SW480 (cell line): ENCODE results near the gene PTK7.
"Not testable (repeated sequence)": the region's sequence is repeated elsewhere in the genome, so short reads cannot be mapped to it uniquely, and the experiment has no call there.

ENCODE experiments used
- DNase-seq: peaks from one replicate; pipeline ENCODE4 v3.0.0-alpha.2; 2016; ENCODE audit warnings: low spot score

The PTK7 gene

DNA sequence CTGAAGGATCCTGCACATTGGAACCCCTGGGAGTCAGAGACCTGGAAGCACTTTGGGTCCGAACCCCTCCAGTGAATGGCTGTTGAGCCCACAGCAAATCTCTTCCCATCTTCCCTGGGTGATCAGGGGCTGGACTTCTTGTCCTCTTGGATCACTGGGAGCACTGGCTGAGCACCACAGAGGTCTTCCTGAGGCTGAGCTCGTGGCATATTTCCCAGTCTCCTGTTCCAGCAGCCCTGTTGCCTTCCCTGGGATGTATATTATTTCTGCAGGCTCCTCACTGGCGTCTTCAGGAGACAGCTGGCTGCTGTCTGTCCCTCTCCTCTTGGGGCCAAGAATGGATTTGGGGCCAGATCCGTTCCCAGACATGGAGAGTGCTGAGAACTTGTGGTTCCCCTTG lies 43.4 kb downstream of the PTK7 start:
- DNase-seq: no peak

DNA sequence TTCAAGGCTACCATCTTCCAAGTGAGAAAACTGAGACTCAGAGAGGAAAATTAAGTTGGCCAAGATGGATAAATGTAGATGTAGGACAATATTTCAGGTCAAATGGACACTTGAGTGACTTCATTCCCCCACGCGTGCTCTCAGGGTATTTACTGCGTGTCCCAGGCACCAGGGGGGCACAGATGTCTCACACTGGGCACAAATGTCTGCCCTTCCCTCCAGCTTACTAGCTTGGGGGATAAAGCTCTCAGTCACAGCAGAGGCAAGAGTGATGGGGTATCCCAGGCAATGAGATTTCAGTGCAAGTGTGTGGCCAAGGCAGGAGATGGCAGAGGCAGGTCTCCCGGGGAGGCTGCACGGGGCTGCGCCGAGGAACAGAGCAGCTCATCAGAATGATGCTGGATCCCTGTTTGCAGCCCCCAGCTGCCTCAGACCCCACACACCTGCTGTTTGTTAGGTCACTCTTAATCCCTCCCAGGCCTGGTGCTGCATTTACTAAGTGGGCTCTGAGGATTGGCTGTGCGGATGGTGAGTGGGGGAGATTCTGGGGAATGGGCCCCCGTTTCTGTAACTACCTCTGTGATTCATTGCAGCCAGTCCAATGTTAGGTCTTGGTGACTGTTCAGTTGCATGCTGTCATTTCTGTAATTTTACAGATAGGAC lies 44.1 kb downstream of the PTK7 start:
- no peak for DNase-seq

DNA sequence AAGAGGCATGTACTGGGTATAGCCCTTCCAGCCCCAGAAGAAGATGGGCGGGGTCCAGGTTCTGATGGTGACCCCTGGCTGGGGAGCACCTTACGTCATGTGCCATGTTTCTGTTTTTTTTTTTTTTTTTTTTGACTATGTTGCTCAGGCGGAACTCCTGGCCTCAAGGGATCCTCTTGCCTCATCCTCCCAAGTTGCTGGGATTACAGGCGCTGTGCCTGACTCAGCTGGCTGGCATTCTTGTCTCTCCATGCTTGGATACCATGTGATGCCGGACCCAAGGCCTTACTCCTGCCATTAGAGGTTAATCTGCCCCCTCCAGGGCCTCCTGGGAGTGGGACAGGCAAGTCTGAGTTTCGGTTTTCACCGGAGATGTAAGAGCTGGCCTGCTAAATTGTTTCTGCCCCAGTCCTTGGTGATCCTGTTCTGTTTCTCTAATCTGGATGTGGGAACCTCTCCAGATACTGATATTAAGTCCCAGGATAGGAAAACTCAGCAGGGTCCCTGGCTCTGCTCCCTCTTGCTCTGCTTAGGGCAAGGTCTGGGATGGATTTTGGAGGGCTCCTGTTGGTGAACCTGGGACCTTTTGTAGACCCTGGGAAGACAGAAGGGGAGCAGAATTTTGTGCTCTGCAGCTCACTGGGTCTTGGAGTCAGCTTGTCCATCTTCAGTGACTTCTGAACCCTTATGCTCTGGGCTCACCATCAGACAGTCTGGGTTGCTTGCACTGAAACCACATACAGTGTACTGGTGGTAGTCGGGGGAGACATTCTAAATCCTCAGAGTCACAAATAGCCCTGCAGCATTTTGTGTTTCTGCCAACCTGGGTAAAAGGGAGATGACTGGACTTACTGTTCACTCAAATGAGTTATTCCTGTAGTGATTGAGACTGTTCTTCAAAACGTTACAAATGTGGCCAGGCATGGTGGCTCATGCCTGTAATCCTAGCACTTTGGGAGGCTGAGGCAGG lies 45.1 kb downstream of the PTK7 start:
- DNase-seq: no peak

DNA sequence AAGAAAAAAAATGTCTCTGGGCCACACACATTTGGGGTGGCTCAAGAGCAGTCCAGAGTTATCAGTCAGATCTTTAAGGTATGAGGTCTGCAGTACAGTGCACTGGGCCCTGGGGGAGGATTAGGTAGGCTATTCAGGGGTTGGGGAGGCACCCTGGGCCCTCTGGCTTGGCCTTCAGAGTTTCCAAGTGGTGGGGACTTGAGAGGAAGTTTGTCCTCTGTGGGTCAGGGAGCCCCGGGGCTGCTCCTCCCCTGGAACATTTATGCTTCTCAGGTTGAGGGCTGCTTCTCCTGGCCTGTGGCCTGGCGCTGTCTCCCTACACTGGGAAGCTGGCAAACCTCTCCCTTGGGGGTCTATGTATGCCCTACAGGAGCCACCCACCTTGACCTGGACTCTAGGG lies 46.0 kb downstream of the PTK7 start:
- DNase-seq: no peak

DNA sequence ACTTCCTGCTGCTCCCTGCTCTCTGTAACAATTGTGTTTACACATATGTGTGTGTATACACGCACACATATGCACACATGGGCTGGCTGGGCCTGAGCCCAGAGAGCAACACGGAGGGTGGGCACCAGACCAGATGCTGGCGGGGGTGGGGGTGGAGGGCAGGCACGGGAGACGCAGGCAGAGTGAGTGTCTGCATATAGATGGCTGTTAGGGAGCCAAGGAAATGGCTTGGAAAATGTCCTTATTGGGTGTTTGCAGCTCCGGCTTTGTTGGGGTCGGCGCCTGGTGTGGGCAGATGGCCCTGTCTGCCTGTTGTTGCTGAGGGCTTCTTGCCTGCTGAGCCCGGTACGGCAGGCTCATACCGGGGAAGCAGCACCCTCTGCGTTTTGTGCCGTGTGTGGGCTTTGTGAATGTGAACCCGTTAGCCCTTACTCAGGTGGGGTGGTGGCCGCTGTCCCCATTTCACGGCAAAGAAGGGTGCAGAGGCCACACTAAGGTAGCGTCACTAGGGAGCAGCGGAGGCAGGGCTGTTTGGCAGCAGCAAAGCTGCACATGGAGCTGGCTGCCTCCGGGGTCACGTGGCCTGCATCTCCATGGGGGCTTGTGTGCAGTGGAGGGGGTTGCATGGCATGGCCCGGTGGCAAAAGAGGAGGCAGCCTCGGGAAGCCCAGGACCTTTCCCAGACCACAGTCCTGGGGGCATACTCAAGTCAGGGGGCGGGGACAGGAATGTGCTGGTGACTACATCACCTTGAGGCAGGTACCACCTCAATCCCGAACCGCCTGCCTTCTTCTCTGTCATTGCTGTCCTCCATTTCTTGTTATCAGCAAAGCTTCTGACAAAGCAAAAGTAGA lies 47.6 kb downstream of the PTK7 start:
- no peak for DNase-seq

DNA sequence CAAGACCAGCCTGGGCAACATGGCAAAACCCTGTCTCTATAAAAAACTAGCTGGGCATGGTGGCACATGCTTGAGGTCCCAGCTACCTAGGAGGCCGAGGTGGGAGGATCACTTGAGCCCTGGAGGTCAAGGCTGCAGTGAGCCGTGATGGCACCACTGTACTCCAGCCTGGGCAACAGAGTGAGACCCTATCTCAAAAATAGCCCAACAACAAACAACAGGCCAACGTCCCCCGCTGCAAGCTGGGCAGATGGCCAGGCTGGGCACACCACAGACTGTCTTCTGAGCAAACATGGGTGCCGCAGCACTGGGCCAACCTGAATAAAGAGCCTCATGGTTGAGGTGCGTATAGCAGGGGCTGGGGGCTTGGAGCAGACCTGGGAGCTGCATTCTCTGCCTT lies 48.4 kb downstream of the PTK7 start:
- DNase-seq: no peak

DNA sequence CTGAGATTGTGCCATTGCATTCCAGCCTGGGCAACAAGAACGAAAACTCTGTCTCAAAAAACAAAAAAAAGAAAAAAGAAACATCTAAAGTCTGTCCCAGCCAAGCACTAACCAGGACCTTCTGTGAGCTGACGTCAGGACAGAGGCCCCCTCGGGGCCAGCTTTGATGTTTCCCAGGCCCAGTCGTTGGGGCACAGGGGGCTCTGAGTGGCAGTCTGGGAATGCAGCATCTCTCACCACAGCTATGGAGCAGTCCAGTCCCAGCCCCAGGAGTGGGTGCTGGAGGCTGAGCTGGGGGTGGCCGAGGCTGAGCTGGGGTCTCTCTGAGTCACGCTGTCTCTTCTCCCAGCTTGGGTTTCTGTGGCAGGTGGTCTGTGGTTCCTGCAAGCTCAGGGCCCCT lies 49.0 kb downstream of the PTK7 start:
- no peak for DNase-seq

DNA sequence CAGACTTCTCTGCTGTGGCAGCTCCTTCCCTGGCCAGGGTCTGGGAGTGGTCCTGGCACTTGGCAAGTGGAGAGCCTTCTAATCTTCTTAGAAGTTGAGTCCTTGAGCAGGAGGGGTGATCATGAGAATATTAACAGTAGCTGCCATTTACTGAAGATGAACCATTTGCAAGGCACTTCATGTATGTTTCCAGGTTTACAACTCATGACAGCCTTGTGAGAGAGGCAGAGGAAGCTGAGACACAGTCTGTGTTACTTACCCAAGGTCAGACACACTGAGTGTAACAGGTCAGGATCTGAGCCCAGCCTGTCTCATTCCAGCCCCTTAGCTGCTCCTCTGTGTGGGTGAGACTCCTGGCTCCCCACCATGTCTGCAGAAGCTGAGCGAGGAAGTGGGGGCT lies 49.4 kb downstream of the PTK7 start:
- no peak for DNase-seq

DNA sequence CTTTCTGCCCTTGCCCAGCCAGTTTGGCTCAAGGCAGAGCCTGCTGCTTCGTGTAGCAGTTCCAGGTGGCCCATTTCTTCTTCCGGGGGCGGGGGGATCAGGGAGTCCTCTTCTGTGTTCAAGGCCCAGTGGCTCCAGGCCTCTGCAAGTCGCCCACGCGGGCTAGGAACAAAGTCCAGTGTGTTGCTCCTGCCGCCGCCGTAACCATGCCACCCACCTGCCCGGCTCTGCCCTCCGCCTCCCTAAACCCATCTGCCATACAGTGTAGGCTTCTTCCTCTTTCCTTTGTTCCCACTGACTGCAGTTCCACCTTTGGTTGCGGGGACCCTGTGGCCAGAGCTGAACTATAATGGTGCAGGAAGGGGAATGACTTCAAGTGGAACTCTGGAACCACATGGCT lies 51.1 kb downstream of the PTK7 start:
- DNase-seq: peak; percentile 73

DNA sequence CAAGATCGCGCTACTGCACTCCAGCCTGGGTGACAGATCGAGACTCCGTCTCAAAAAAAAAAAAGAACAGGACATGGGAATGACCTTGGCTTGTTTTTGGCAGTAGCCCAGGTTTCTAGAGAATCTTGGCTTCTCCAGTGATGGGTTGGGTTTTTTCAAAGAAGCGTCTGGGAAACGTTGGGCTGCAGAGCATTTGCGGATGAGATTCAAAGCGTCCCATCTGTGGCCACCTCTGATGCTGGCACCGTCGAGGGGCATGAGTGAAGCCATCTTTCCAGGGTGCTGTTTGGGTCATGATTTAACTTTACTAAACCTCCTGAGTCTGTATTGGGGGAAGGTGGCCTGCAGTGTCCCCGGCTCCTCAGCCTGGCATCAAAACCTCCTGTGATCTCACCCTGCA lies 51.8 kb downstream of the PTK7 start:
- no peak for DNase-seq

DNA sequence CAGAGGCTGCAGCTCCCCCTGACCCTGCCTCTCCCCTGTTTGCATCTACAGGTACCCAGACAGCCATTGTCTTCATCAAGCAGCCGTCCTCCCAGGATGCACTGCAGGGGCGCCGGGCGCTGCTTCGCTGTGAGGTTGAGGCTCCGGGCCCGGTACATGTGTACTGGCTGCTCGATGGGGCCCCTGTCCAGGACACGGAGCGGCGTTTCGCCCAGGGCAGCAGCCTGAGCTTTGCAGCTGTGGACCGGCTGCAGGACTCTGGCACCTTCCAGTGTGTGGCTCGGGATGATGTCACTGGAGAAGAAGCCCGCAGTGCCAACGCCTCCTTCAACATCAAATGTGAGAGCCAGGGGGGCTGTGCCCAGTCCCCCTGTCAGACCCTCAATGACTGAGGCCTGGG lies 52.8 kb downstream of the PTK7 start:
- DNase-seq: no peak

DNA sequence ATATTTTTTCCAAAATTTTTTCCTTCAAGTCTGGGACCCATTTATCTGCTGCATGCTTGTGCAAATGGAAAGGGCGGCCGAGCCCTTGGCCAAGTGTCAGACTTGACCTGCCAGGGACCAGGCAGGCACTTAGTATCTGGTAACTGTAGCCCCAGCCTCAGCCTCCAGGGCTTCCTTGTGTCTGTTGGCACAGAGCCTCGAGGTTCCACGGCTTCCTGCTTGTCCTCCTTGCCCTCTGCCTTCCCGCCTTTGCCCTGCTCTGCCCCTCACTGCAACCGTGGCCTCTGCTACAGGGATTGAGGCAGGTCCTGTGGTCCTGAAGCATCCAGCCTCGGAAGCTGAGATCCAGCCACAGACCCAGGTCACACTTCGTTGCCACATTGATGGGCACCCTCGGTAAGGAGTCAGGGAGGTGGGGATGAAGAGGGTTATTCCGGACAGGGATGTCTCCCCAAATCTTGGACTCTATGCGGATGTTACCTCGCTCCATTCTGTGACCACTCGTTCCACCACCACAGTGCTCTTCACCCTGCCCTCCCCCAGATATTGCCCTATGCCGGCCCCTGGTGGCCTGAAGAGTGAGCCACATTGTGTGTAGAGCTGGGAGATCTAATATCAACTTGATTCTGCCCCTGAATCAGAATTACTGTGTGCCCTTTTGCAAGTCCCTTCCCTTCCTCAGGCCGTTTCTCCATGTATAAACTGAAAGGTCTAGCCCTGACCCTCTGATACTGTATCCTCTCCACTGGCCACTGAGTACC lies 53.5 kb downstream of the PTK7 start:
- DNase-seq: peak; percentile 11

DNA sequence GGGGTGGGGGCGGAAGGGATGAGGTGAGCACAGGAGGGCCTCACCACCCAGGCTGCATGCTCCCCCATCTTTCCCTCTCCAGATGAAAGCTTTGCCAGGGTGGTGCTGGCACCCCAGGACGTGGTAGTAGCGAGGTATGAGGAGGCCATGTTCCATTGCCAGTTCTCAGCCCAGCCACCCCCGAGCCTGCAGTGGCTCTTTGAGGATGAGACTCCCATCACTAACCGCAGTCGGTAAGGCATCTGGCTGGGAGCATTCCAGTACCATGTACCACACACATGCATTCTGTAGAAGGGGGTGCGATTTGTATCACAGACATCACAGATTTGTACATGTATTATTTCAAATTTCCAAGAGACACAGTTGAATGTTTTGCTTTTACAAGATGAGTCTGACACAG lies 54.3 kb downstream of the PTK7 start:
- no peak for DNase-seq

DNA sequence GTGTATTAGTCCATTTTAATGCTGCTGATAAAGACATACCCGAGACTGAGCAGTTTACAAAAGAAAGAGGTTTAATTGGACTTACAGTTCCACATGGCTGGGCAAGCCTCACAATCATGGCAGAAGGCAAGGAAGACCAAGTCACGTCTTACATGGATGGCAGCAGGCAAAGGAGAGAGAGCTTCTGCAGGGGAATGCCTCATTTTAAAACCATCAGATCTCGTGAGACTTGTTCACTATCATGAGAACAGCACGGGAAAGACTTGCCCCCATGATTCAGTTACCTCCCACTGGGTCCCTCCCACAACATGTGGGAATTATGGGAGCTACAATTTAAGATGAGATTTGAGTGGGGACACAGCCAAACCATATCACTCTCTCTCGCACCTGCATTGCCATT lies 55.3 kb downstream of the PTK7 start:
- DNase-seq: not testable (repeated sequence)

DNA sequence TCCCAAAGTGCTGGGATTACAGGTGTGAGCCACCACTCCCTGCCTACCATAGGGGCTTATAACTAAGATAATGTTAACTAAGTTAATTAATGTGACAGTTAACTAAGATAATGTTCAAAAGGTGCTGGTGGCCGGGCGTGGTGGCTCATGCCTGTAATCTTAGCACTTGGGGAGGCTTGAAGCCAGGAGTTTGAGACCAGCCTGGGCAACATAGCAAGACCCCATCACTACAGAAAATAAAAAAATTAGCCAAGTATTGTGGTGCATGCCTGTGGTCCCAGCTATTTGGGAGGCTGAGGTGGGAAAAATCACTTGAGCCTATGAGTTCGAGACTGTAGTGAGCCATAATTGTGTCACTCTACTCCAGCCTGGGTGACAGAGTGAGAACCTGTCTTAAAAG lies 62.2 kb downstream of the PTK7 start:
- DNase-seq: no peak

DNA sequence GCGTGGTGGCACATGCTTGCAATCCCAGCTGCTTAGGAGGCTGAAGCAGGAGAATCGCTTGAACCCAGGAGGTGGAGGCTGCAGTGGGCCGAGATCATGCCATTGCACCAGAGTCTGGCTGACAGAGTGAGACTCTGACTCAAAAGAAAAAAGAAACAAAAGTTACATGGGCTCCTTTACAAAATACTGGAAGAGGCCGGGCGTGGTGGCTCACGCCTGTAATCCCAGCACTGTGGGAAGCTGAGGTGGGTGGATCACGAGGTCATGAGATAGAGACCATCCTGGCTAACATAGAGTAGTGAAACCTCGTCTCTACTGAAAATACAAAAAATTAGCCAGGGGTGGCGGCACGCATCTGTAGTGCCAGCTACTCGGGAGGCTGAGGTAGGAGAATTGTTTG lies 63.9 kb downstream of the PTK7 start:
- not testable (repeated sequence) for DNase-seq

DNA sequence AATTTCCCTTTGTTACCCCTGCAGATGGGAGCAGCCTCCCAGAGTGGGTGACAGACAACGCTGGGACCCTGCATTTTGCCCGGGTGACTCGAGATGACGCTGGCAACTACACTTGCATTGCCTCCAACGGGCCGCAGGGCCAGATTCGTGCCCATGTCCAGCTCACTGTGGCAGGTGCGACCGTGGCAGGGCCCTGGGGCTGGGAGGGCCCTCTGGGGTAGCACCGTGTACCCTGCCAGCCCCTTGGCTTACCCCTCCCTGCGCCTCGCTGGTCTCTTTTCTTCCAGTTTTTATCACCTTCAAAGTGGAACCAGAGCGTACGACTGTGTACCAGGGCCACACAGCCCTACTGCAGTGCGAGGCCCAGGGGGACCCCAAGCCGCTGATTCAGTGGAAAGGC lies 65.5 kb downstream of the PTK7 start:
- DNase-seq: no peak

DNA sequence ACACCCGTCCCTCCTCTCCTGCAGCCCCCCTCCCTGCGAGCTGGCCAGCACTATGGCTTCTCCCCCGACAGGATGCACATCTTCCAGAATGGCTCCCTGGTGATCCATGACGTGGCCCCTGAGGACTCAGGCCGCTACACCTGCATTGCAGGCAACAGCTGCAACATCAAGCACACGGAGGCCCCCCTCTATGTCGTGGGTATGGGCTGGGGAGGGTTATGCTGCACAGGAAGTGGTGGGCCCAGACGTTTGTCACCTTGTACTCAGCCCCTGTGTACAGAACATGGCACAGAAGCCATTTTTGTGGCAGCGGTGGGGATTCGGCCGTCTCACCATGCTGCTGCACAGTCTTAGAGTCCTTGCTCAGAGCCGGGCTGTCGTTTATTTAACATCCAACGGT lies 66.0 kb downstream of the PTK7 start:
- DNase-seq: no peak

DNA sequence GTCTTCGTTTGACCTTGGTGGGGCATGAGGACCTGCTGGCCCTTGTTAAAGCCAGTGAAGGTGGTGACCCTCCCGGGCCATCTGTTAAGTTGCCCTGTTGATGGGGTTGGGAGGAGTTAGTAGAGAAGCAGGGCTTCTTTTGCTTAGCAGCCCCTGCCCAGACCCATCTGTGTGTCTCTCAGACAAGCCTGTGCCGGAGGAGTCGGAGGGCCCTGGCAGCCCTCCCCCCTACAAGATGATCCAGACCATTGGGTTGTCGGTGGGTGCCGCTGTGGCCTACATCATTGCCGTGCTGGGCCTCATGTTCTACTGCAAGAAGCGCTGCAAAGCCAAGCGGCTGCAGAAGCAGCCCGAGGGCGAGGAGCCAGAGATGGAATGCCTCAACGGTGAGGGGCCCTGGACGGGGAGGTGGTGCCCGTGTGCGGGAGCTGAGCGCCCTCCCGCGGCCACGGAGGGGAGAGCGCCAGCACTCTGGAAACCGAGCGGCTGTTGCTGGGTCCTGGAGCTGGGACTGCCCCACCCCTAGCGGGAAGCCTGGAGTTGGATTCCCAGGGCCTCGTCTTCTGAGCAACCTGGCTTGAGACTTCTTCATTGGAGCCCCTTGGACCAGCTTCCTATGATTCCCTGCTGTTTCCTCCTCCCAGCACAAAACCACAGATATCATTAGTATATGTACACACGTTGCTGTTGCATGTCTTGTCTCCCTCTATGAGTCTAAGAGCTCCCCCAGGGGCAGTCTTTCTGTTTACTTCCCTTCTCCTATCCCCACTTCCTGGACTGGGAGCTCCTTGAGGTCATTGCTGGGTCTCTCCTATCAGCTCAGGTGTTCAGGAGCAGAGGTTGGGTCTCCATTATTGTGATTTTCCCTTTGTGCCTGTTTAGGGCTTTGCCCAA lies 67.4 kb downstream of the PTK7 start:
- DNase-seq: peak; percentile 63

DNA sequence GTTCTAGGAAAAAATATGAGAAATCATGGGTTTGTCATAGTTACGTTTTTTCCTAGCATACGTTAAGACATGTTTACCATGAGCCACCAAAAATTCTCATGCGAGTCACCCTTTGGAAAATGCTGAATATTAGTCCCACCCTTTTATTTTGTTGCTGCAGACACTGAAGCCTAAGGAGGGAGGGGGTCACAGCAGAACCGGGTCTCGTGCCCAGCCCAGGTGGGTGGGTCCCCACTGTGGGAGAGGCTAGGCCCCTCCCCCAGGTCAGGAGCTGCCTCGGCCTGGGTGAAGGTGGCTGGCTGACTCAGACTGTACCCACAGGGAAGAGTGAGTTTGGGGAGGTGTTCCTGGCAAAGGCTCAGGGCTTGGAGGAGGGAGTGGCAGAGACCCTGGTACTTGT lies 68.8 kb downstream of the PTK7 start:
- no peak for DNase-seq

DNA sequence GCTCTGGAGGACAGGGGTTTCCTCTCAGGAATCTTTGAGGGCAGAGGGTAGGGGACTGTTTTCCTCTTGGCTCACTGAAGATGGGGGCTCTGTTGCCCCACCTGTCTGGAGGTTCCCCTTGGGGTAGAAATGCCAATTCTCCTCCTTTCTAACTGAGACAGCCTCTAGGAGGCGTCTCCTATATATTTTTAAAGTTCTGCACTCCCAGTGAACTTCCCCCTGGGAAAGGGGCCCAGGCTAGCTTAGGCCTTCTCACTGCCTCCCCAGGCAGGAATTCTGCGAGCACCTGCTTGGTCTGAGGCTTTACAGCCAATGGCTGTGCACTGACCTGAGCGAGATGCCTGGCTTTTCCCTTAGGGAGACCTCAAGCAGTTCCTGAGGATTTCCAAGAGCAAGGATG lies 70.1 kb downstream of the PTK7 start:
- DNase-seq: no peak
